ENCODE measurements around the gene MYLK4. TPM values are rescaled to one million over a fixed set of nuclear protein-coding genes. Genes with fewer than 3 reads are reported as not detected.

MYLK4 gene
- total and polyA plus RNA-seq, 2 donors (not counting 1 experiment from before 2014, with no cell fraction given) = 0.33 to 0.59 TPM

DNA sequence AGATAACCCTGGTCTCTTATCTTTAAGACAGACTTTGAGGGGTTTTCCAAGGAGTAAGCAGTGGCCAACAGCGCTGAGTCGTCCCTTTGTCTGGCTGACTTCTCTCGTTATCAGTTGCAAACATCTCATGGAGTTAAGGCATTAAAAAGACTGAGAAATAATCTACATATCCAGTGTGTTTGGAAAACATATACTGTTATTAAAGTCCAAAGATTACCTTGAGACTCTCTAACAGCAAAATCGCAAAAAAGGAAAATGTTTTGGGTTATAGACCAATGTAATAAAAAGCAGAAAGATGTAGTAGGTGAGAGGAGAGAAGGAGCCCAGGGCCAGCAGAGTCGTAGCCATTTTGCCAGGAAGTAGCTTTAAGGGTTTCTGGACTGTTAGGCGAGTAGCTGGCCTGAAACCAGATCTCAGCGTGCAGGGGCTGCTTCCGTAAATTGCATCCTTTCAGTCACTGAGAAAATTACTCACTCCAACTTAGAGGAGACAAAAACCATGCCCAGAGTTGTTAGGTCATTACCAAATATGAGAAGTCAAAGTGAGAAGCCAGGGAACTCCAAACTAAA is 24.6 kb downstream of the MYLK4 start:
- H3K4me1 ChIP-seq (ENCODE audit: control insufficient read depth, extremely low read depth, insufficient read depth, low read length) = no peaks in the 10 kb centered on the region
- H3K4me3 ChIP-seq (replicated peaks in 1 of 4; ENCODE audit: control extremely low read depth in 1 of 4, insufficient read depth in 1 of 4, low read depth in 3 of 4, low read length in 4 of 4) = no peak overlapping the region
- no peak overlapping the region for H3K27ac ChIP-seq (ENCODE audit: insufficient read depth, low read length)
- no peak for TF ChIP-seq EZH2 (IDR thresholded peaks at IDR 0.05; ENCODE audit: low read length, missing control alignments)
- TF ChIP-seq, protein P1, sequence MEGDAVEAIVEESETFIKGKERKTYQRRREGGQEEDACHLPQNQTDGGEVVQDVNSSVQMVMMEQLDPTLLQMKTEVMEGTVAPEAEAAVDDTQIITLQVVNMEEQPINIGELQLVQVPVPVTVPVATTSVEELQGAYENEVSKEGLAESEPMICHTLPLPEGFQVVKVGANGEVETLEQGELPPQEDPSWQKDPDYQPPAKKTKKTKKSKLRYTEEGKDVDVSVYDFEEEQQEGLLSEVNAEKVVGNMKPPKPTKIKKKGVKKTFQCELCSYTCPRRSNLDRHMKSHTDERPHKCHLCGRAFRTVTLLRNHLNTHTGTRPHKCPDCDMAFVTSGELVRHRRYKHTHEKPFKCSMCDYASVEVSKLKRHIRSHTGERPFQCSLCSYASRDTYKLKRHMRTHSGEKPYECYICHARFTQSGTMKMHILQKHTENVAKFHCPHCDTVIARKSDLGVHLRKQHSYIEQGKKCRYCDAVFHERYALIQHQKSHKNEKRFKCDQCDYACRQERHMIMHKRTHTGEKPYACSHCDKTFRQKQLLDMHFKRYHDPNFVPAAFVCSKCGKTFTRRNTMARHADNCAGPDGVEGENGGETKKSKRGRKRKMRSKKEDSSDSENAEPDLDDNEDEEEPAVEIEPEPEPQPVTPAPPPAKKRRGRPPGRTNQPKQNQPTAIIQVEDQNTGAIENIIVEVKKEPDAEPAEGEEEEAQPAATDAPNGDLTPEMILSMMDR (conservative IDR thresholded peaks at IDR 0.05 in 1 of 2, IDR thresholded peaks at IDR 0.05 in 1 of 2; ENCODE audit: low read depth in 1 of 2, low read length in 2 of 2) = no peak
- no peaks in the 10 kb centered on the region for H3K27me3 ChIP-seq (ENCODE audit: control insufficient read depth, insufficient read depth, low read length)
- no peaks in the 10 kb centered on the region for H3K79me2 ChIP-seq (ENCODE audit: control insufficient read depth, insufficient read depth, low read length)
- H3K9ac ChIP-seq (ENCODE audit: insufficient read depth, low read length) = no peak overlapping the region
- H2AFZ ChIP-seq (ENCODE audit: low read length) = no peak overlapping the region
- H4K20me1 ChIP-seq (ENCODE audit: control insufficient read depth, extremely low read depth, insufficient read depth, low read length) = no peaks in the 10 kb centered on the region
- DNase-seq (ENCODE audit: low read depth in 2 of 2) = peak; percentile 51 to 79
- H3K36me3 ChIP-seq (ENCODE audit: control insufficient read depth, insufficient read depth, low read length) = no peaks in the 10 kb centered on the region
- H3K9me3 ChIP-seq (ENCODE audit: control insufficient read depth, insufficient read depth, low read depth, low read length) = no peaks in the 10 kb centered on the region
- no peak overlapping the region for H3K4me2 ChIP-seq (ENCODE audit: extremely low read depth, insufficient read depth, low read length)

GRCh38 chr6:2725364-2725988 is 25.2 kb downstream of the MYLK4 start:
- Histone ChIP-seq H3K79me2 (ENCODE audit: control insufficient read depth, insufficient read depth, low read length) (no peaks in the 10 kb centered on the region), H3K9ac (ENCODE audit: insufficient read depth, low read length) (no peak overlapping the region), H3K4me2 (ENCODE audit: extremely low read depth, insufficient read depth, low read length) (no peak overlapping the region), H3K27me3 (ENCODE audit: control insufficient read depth, insufficient read depth, low read length) (no peaks in the 10 kb centered on the region), H4K20me1 (ENCODE audit: control insufficient read depth, extremely low read depth, insufficient read depth, low read length) (no peaks in the 10 kb centered on the region), H3K27ac (ENCODE audit: insufficient read depth, low read length) (no peak overlapping the region), H3K4me3 (replicated peaks in 1 of 4; ENCODE audit: control extremely low read depth in 1 of 4, insufficient read depth in 1 of 4, low read depth in 3 of 4, low read length in 4 of 4) (no peak overlapping the region), H3K9me3 (ENCODE audit: control insufficient read depth, insufficient read depth, low read depth, low read length) (no peaks in the 10 kb centered on the region), H3K36me3 (ENCODE audit: control insufficient read depth, insufficient read depth, low read length) (no peaks in the 10 kb centered on the region), H2AFZ (ENCODE audit: low read length) (no peak overlapping the region), H3K4me1 (ENCODE audit: control insufficient read depth, extremely low read depth, insufficient read depth, low read length) (no peaks in the 10 kb centered on the region)
- TF ChIP-seq EZH2 (IDR thresholded peaks at IDR 0.05; ENCODE audit: low read length, missing control alignments) = no peak
- TF ChIP-seq, protein P1 (conservative IDR thresholded peaks at IDR 0.05 in 1 of 2, IDR thresholded peaks at IDR 0.05 in 1 of 2; ENCODE audit: low read depth in 1 of 2, low read length in 2 of 2) = no peak
- no peak for DNase-seq (ENCODE audit: low read depth in 2 of 2)

DNA sequence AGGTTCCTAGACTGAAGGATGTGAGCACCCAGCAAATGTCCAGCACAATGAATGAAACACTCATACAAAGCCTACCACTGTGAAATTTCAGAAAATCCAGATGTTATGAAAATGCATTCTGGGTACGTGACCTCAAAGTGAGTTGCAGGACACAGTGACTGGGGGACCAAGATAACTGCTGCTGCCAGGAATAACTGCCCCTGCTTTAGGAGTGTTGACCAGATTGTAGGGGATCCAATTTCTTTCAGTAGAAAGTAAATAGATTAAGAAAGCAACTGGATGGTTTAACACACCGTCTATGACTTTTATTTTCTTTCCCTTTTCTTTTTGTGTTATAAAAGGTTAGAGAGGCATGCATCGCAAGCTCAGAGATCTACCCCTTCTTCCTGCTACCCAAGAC is 29.5 kb downstream of the MYLK4 start:
- Histone ChIP-seq H3K9ac (ENCODE audit: insufficient read depth, low read length) (no peak overlapping the region), H3K27me3 (ENCODE audit: control insufficient read depth, insufficient read depth, low read length) (no peaks in the 10 kb centered on the region), H3K27ac (ENCODE audit: insufficient read depth, low read length) (no peak overlapping the region), H3K4me3 (replicated peaks in 1 of 4; ENCODE audit: control extremely low read depth in 1 of 4, insufficient read depth in 1 of 4, low read depth in 3 of 4, low read length in 4 of 4) (no peak overlapping the region), H3K4me1 (ENCODE audit: control insufficient read depth, extremely low read depth, insufficient read depth, low read length) (no peaks in the 10 kb centered on the region), H3K79me2 (ENCODE audit: control insufficient read depth, insufficient read depth, low read length) (no peaks in the 10 kb centered on the region), H3K36me3 (ENCODE audit: control insufficient read depth, insufficient read depth, low read length) (no peaks in the 10 kb centered on the region), H4K20me1 (ENCODE audit: control insufficient read depth, extremely low read depth, insufficient read depth, low read length) (no peaks in the 10 kb centered on the region), H2AFZ (ENCODE audit: low read length) (no peak overlapping the region), H3K4me2 (ENCODE audit: extremely low read depth, insufficient read depth, low read length) (no peak overlapping the region), H3K9me3 (ENCODE audit: control insufficient read depth, insufficient read depth, low read depth, low read length) (no peaks in the 10 kb centered on the region)
- no peak for DNase-seq (ENCODE audit: low read depth in 2 of 2)
- TF ChIP-seq EZH2 (IDR thresholded peaks at IDR 0.05; ENCODE audit: low read length, missing control alignments) = no peak
- TF ChIP-seq, protein P1 (conservative IDR thresholded peaks at IDR 0.05 in 1 of 2, IDR thresholded peaks at IDR 0.05 in 1 of 2; ENCODE audit: low read depth in 1 of 2, low read length in 2 of 2) = no peak
